Esophagus squamous epithelium (tissue), 4 donors: ENCODE data around the gene SVOP.

Experiments used
- POLR2A ChIP-seq, 4 donors: fragments of 450-650 bp; IDR thresholded peaks; one replicate each; pipeline ENCODE4 v1.6.1; 2017; ENCODE audit warnings: antibody characterized with exemption in 4 of 4, mild to moderate bottlenecking in 4 of 4, moderate library complexity in 3 of 4
- TF ChIP-seq, protein P1 (sequence below), 6 experiments: fragments of 450-650 bp in 4 of 6; fragments of 200-600 bp in 2 of 6; sonication (generic) in 2 of 6; IDR thresholded peaks; one replicate each; pipeline ENCODE4 v1.5.1; 2016 to 2019; ENCODE audit warnings: antibody characterized with exemption in 6 of 6, mild to moderate bottlenecking in 4 of 6, moderate library complexity in 4 of 6

DNA sequence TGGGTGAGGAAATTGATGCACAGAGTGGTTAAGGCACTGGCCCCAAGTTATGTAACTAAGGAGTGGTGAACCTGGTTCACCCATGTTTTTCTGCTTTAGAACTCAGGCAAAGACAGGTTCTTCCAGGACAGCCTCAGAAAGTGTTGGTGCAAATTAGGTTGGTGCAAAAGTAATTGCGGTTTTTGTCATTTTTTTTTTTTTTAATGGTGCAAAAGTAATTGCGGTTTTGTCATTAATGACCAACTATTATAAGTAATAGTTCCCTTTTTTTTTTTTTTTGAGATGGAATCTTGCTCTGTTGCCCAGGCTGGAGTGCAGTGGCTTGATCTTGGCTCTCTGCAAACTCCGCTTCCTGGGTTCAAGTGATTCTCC lies 158.3 kb downstream of the SVOP start:
- TF ChIP-seq POLR2A (IDR thresholded peaks at IDR 0.05) = no peak
- TF ChIP-seq, protein P1, sequence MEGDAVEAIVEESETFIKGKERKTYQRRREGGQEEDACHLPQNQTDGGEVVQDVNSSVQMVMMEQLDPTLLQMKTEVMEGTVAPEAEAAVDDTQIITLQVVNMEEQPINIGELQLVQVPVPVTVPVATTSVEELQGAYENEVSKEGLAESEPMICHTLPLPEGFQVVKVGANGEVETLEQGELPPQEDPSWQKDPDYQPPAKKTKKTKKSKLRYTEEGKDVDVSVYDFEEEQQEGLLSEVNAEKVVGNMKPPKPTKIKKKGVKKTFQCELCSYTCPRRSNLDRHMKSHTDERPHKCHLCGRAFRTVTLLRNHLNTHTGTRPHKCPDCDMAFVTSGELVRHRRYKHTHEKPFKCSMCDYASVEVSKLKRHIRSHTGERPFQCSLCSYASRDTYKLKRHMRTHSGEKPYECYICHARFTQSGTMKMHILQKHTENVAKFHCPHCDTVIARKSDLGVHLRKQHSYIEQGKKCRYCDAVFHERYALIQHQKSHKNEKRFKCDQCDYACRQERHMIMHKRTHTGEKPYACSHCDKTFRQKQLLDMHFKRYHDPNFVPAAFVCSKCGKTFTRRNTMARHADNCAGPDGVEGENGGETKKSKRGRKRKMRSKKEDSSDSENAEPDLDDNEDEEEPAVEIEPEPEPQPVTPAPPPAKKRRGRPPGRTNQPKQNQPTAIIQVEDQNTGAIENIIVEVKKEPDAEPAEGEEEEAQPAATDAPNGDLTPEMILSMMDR (IDR thresholded peaks at IDR 0.05) = no peak
